T-helper 17 cell (primary cell): Measurements from ENCODE around the gene AKR1C1. TPM values are rescaled to one million over a fixed set of nuclear protein-coding genes. Genes with fewer than 3 reads are reported as not detected.
"Not testable (repeated sequence)": the region's sequence is repeated elsewhere in the genome, so short reads cannot be mapped to it uniquely, and the experiment has no call there.

Experiments
- ATAC-seq: fragments of 150-1000 bp; cut with Tn5 transposase; 2 replicates; pipeline ENCODE4 v1.10.0; 2021; ENCODE audit warnings: mild to moderate bottlenecking, moderate library complexity
- DNase-seq, 3 donors: peaks; one replicate each; pipeline versions ENCODE4 v3.0.0 to v3.0.0-alpha.2; 2020 to 2021
- H3K9me3 ChIP-seq: one replicate; pipeline ENCODE4 v1.7.0; 2013; ENCODE audit warnings: low read length, mild to moderate bottlenecking; ENCODE audit not compliant: control insufficient read depth, poor library complexity, severe bottlenecking
- H3K27ac Mint-ChIP-seq: one replicate; pipeline ENCODE4 v1.8.0; 2022; ENCODE audit warnings: mild to moderate bottlenecking, moderate library complexity, mixed read lengths
- H3K27me3 Mint-ChIP-seq: one replicate; pipeline ENCODE4 v1.8.0; 2022; ENCODE audit warnings: mixed read lengths
- H3K36me3 Mint-ChIP-seq: one replicate; pipeline ENCODE4 v1.8.0; 2022; ENCODE audit warnings: low read depth, mixed read lengths
- H3K4me1 Mint-ChIP-seq: one replicate; pipeline ENCODE4 v1.8.0; 2022; ENCODE audit warnings: mild to moderate bottlenecking, mixed read lengths
- H3K4me3 Mint-ChIP-seq: one replicate; pipeline ENCODE4 v1.8.0; 2022; ENCODE audit warnings: mild to moderate bottlenecking, moderate library complexity, mixed read lengths
- total RNA-seq, 4 donors: library from RNA in 2 of 4; stranded (reverse) in 2 of 4; gene quantifications; one replicate each; pipeline ENCODE4 v1.2.3 and lab custom pipeline; 2022 to 2026

Gene AKR1C1
- total RNA-seq (1 to 10 TPM; 1.0 to 1.2 TPM), total RNA-seq (lab: John Stamatoyannopoulos, UW) (1.4 to 1.9 reads per million in 2 donors)

DNA sequence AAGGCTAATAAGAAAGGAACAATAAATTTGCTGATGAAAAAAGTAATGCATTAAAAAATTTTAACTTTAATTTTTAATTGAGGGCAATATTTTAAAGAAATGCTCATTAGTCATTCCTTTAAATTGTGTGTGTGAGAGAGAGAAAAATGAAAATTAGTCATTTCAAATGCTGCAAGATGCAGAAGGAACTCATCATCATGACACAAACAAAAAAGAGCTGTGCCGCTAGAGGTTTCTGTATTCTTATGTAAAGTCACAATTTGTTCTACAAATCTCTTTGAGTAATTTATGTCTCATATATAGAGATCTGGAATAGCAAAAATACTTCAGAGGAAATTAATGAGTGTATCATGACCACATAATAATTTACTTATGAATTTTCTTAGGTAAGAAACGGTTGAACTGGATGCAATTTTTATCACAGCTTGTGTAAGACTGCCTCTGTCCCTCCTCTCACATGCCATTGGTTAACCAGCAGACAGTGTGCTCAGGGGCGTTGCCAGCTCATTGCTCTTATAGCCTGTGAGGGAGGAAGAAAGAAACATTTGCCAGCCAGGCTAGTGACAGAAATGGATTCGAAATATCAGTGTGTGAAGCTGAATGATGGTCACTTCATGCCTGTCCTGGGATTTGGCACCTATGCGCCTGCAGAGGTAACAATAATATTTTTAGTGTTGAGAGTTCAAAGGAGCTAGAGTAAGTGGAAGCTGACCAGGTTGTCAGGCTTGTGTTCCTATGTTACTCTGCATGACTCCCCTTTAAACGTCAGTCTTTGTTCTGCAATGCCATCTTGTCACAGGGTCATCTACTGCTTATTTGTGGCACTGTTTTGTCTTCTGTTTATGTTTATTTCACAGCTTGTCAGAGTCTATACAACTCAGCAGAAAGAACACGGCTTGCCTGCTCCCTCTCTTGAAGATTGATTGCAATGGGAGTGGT, at the start of gene AKR1C1:
TSS of gene AKR1C1 (plus strand) at position 540 of the 939 bp plus-strand sequence. CDS start at position 570, 30 bp downstream.
- not testable (repeated sequence) for H3K4me3 Mint-ChIP-seq, H3K36me3 Mint-ChIP-seq, H3K27ac Mint-ChIP-seq, H3K27me3 Mint-ChIP-seq, H3K9me3 ChIP-seq, ATAC-seq, DNase-seq, H3K4me1 Mint-ChIP-seq

DNA sequence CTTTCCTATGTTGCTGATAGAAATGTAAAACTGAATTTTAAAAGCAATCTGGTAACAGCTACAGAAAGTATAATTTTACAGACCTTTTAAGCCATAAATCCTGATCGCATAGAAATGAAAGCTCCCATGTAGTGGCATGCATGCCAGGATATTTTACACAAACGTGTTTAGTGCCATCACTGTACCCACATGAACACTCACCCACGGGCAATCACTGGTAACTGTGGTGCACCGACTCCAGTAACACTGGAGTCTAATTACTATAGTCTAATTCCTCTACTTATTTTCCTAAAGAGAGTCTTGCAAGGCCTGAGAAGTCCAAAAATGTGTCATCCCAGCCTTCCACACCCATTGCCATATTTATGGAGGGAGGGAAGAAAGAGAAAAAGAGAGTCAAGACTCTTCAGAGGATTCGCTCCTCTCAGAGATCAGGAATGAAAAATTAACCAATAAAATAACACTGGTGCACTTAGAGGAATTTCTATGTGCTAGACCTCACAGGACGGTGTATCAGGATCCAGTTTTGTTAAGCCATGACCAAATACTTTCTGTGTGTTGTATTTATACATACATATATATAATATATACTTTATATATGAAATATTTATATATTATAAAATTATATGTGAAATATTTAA, 48.9 kb upstream of the AKR1C1 start:
- Mint-ChIP-seq H3K27me3 (peaks cover 15% of the 10 kb centered on the region), H3K4me1 (no peaks in the 10 kb centered on the region), H3K4me3 (no peak overlapping the region), H3K36me3 (peaks cover 2% of the 10 kb centered on the region), H3K27ac (no peak overlapping the region)
- ATAC-seq (no peak), DNase-seq (no peak)
- H3K9me3 ChIP-seq, result no peaks in the 10 kb centered on the region

DNA sequence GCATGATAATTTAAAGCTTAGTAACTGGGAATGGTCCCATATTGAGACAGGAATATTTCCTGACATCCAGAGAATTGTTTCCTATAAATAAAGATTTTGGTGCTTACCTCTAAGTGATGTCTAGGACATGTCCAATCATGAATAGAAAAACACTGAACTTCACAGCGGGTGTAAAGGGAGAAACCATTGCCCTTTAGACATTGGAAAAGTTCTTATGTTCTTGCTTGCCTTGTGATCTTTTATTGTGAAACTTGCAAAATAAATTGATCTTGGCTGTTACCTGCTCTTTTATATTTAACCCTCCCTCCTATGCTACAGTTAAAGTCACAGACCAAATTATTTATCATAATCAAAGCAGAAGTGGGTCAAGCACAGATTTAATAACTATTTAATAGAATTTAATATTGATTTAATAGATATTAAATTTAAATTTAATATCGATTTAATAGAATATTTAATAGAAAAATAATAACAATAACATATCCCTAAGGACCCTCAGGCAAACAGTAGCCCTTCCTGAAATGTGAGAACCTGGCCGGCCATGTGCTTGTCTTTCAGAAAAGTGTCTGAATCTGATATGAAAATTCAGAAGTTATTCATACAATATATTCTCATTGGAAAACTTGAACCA, 47.0 kb upstream of the AKR1C1 start:
- ATAC-seq, result no peak
- H3K36me3 Mint-ChIP-seq, result no peaks in the 10 kb centered on the region
- no peak overlapping the region for H3K27ac Mint-ChIP-seq
- no peaks in the 10 kb centered on the region for H3K9me3 ChIP-seq
- DNase-seq, result no peak
- H3K4me3 Mint-ChIP-seq, result no peak overlapping the region
- H3K27me3 Mint-ChIP-seq, result peaks cover 10% of the 10 kb centered on the region
- no peaks in the 10 kb centered on the region for H3K4me1 Mint-ChIP-seq

DNA sequence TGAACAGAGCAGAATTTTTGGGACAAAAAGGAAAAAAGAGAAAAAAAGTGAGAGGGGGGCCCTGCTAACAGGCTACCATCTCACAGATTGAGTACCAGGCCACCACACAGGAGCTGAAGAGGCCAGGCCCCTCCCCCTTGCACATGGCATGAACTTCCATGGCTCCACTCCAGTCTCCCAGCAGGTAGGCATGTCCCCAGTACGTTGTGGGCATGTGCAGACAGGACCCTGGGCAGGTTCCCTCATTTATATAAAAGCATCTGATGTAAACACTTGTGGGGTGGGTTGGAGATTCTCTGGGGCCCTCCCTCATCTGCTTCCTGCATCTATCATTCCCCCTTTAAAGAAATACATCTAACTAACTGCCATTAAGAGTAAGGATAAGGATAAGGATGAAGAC, 45.0 kb upstream of the AKR1C1 start:
- no peak overlapping the region for H3K27ac Mint-ChIP-seq
- no peak for ATAC-seq

DNA sequence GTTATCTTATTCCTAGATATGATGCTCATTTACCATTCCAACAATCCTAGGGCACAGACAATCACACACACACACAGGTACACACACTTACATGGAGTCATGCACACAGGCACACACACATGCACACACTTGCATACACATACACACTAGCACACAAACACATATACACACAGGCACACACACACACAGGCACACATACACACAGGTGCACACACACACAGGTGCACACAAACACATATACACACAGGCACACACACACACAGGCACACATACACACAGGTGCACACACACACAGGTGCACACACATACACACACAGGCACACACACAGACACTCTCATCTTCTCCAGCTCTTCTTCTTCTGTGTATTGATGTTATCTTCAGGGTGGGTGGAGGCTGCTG, 38.7 kb upstream of the AKR1C1 start:
- not testable (repeated sequence) for H3K27ac Mint-ChIP-seq, DNase-seq, H3K36me3 Mint-ChIP-seq, H3K4me1 Mint-ChIP-seq, ATAC-seq, H3K9me3 ChIP-seq, H3K4me3 Mint-ChIP-seq, H3K27me3 Mint-ChIP-seq

More for the DNA sequence above, 45.0 kb upstream of the AKR1C1 start:
- DNase-seq, result no peak
- H3K9me3 ChIP-seq, result no peaks in the 10 kb centered on the region
- Mint-ChIP-seq H3K27me3 (peaks cover 19% of the 10 kb centered on the region), H3K4me3 (no peak overlapping the region), H3K36me3 (no peaks in the 10 kb centered on the region), H3K4me1 (no peaks in the 10 kb centered on the region)

DNA sequence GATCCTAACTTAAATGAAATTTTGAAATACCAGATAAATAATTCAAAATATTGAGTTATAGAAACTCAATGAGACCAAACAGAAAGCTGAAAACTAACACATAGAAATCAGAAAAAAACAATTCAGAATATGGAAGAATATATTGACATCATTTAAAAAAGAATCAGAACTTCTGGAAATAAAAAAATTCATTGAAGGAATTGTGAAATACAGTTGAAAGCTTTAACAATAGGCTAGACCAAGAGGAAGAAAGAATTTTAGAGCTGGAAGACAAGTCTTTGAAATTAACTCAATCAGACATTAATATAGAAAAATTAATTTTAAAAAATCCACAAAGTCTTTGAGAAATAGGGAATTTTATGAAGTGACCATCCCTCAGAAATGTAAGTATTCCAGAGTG, 36.8 kb upstream of the AKR1C1 start:
- DNase-seq (no peak), ATAC-seq (no peak)
- Mint-ChIP-seq H3K4me3 (no peak overlapping the region), H3K27me3 (peaks cover 9% of the 10 kb centered on the region), H3K4me1 (no peaks in the 10 kb centered on the region), H3K27ac (no peak overlapping the region), H3K36me3 (no peaks in the 10 kb centered on the region)
- no peaks in the 10 kb centered on the region for H3K9me3 ChIP-seq

DNA sequence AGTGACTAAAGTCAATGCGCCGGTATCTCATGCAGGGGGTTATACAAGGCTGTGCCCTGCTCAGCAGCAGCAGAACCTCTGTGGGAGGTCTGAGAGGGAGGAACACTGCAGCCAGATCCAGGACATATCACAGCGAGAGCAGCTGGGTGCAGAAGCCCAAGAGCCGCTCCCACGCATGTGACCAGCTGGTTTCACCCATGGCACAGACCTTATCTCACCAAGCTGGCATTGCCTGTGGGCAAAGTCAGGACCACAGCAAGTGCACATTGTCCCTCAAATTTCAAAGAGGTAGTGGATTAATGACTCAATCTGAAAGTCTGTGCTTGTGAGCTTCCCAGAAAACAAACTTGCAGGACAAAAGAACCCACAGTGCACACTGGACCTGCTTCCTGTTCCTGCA, 31.6 kb upstream of the AKR1C1 start:
- no peaks in the 10 kb centered on the region for H3K9me3 ChIP-seq
- no peak overlapping the region for H3K27ac Mint-ChIP-seq
- DNase-seq (no peak), ATAC-seq (no peak)
- peaks cover 7% of the 10 kb centered on the region for H3K36me3 Mint-ChIP-seq
- H3K4me1 Mint-ChIP-seq, result peaks cover 2% of the 10 kb centered on the region
- H3K4me3 Mint-ChIP-seq, result no peak overlapping the region
- H3K27me3 Mint-ChIP-seq, result peaks cover 16% of the 10 kb centered on the region

DNA sequence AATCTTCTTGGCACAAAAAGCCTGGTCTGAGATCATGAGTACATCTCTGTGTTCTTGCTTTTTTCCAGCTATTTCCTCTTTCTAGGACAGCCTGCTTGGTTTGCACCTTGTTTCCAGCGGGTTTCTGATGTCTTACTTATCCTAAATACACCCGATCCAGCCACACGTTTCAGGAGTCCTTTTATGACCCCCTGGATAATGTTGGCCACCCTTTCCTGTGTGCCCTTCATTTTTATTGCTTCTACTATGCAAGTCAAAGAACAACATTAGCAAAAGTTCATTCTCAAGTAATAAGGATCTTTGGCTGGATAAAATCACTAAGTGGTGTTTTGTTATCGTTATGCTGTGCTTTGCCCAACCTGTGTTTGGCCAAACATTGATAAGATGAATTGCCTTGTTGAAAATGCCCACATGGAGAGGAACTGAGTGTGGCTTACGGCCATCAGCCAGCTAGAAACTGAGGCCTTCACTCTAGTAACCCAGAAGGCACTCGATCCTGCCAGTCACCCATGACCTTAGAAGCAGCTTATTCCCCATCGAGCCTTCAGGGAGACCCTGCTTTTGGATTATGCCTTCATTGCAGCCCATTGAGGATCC, 28.7 kb upstream of the AKR1C1 start:
- Mint-ChIP-seq H3K4me3 (no peak overlapping the region), H3K27ac (no peak overlapping the region), H3K36me3 (peaks cover 7% of the 10 kb centered on the region), H3K4me1 (peaks cover 2% of the 10 kb centered on the region), H3K27me3 (peaks cover 32% of the 10 kb centered on the region)
- H3K9me3 ChIP-seq, result no peaks in the 10 kb centered on the region
- DNase-seq, result no peak
- ATAC-seq, result no peak

DNA sequence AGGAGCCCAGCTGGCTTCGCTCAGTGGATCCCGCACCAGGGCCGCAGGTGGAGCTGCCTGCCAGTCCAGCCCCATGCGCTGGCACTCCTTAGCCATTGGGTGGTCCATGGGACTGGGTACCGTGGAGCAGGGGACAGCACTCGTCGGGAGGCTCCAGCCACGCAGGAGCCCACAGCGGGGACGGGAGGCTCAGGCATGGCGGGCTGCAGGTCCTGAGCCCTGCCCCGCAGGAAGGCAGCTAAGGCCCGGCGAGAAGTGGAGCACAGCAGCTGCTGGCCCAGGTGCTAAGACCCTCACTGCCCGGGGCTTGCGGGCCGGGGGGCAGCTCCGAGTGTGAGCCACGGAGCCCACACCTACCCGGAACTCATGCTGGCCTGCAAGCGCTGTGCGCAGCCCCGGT, 25.9 kb upstream of the AKR1C1 start:
- Mint-ChIP-seq H3K36me3 (peaks cover 7% of the 10 kb centered on the region), H3K27ac (no peak overlapping the region), H3K27me3 (peaks cover 44% of the 10 kb centered on the region), H3K4me3 (no peak overlapping the region), H3K4me1 (peaks cover 6% of the 10 kb centered on the region)
- DNase-seq (no peak), ATAC-seq (no peak)
- H3K9me3 ChIP-seq, result no peaks in the 10 kb centered on the region

DNA sequence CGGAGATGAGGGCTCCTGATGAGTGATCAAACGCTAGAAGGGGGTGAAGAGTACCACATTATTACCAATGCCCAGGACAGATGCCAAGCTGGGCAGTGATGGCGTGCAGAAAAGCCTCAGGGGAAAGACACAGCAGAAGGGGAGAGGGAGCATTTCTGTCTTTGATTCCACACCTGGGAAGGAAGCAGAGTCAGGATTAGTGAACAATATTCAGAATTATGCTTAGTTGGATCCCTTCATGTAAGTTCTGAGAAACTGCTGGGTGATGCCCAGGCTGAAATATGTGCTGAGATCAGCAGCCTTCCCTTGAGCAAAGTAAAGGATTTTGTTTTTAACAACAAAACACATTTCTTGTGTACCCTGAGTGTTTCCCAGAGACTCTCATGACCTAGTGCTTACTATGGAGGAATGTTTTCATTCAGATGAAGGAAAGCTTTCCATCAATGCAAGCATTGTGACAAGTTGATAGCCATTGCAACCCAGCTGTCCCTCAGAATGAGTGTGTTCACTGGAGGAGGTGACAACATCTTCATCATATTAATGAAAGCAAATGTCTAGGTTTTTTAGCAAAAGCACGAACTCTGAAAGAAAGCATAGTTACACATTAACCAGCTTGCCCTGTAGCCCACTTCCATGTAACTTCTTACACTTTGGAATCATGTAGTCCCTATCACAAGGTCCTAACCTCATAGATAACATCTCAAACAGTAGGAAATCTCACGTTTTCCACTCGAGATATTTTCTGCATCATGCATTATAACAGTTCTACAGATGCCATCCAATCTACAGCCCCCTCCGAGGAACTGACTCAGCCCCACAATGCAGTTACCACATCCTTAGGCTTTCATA, 23.8 kb upstream of the AKR1C1 start:
- Mint-ChIP-seq H3K36me3 (peaks cover 4% of the 10 kb centered on the region), H3K27me3 (peaks cover 42% of the 10 kb centered on the region), H3K27ac (no peak overlapping the region), H3K4me3 (no peak overlapping the region), H3K4me1 (peaks cover 6% of the 10 kb centered on the region)
- no peaks in the 10 kb centered on the region for H3K9me3 ChIP-seq
- DNase-seq (no peak), ATAC-seq (no peak)

DNA sequence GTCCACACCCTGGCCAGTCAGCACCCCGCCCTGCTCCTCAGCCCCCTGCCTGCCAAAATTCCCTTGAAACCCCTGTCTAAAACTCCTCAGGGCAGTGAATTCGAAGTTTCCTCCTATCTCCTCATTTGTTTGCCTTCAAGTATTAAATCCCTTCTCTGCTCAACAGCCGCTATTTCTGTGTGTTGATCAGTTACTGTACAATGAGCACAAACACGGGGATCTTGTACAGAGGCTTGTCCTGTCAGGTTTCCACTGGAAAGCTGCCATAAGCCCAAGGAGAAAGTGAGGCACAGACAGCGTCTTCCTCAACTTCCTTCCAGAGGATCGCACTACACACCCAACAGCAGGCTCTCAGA, 23.2 kb upstream of the AKR1C1 start:
- H3K36me3 Mint-ChIP-seq, ATAC-seq, H3K27ac Mint-ChIP-seq, DNase-seq, H3K9me3 ChIP-seq, H3K4me1 Mint-ChIP-seq, H3K4me3 Mint-ChIP-seq: not testable (repeated sequence)
- H3K27me3 Mint-ChIP-seq, result peaks cover 36% of the 10 kb centered on the region

DNA sequence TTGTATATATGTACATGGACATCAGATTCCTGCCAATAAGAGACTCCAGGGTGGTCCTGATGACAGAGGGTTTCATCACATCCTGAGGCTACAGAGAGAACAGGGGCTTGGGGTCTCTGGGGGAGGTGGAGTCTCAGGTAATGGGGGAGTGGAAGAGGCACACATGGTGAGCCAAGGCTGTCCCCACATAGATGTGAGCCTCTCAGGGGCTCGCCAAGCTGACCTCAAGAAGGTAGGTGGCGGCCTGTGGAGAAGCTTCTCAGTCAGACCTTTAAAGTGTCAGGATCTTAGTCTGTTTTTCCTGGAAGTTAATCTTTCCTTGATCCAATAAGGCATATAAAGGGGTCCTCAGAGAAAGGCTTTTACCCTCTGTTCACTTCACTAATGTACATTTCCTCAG, 22.3 kb upstream of the AKR1C1 start:
- H3K36me3 Mint-ChIP-seq, ATAC-seq, H3K4me1 Mint-ChIP-seq, H3K4me3 Mint-ChIP-seq, H3K9me3 ChIP-seq, H3K27ac Mint-ChIP-seq, DNase-seq: not testable (repeated sequence)
- H3K27me3 Mint-ChIP-seq, result peaks cover 33% of the 10 kb centered on the region
